H1 (cell line): ENCODE measurements around the gene BSDC1. TPM values are rescaled to one million over a fixed set of nuclear protein-coding genes. Genes with fewer than 3 reads are reported as not detected.

Source experiments
- CTCF ChIA-PET: fragments of 300-600 bp; sonication (Branson Sonifier 250); formaldehyde crosslinking; loops from one replicate; lab custom pipeline; 2021; ENCODE audit not compliant: partially characterized antibody; lab: Charles Lee
- POLR2A ChIA-PET: fragments of 300-600 bp; sonication (Branson Sonifier 250); formaldehyde crosslinking; loops from one replicate; lab custom pipeline; 2021; ENCODE audit warnings: inconsistent platforms; ENCODE audit not compliant: partially characterized antibody; lab: Charles Lee
- DNase-seq, 2 experiments: peaks; one replicate each; pipeline versions ENCODE4 v3.0.0 to v3.0.0-alpha.2; 2010 to 2022; ENCODE audit warnings: low spot score in 2 of 2, low read depth in 1 of 2, mixed read lengths in 1 of 2
- FAIRE-seq: peaks from 2 replicates; lab custom pipeline; 2011; peaks lifted over from hg19 to GRCh38; lab: Jason Lieb, UNC
- H2AFZ ChIP-seq: 2 replicates; pipeline ENCODE4 v1.8.1; 2012; ENCODE audit warnings: low read length, inconsistent platforms
- H2AK5ac ChIP-seq: 2 replicates; pipeline ENCODE4 v1.6.1; 2013; ENCODE audit warnings: low read depth, low read length
- H2BK120ac ChIP-seq: replicated peaks from 2 replicates; pipeline ENCODE3; 2013; ENCODE audit warnings: low read depth, low read length, inconsistent platforms
- H2BK12ac ChIP-seq: 2 replicates; pipeline ENCODE4 v1.6.1; 2013; ENCODE audit warnings: low read depth, low read length
- H2BK15ac ChIP-seq: 2 replicates; pipeline ENCODE4 v1.6.1; 2013; ENCODE audit warnings: low read length
- H2BK20ac ChIP-seq: 2 replicates; pipeline ENCODE4 v1.6.1; 2013; ENCODE audit warnings: low read length
- H2BK5ac ChIP-seq: 2 replicates; pipeline ENCODE4 v1.6.1; 2013; ENCODE audit warnings: low read depth, low read length
- H3K14ac ChIP-seq: 2 replicates; pipeline ENCODE4 v1.6.1; 2013; ENCODE audit warnings: inconsistent platforms; ENCODE audit not compliant: insufficient read length
- H3K18ac ChIP-seq: 2 replicates; pipeline ENCODE4 v1.6.1; 2013; ENCODE audit warnings: low read length; ENCODE audit errors: extremely low read depth
- H3K23ac ChIP-seq: 2 replicates; pipeline ENCODE4 v1.6.1; 2013; ENCODE audit warnings: inconsistent platforms; ENCODE audit not compliant: insufficient read length
- H3K23me2 ChIP-seq: 2 replicates; pipeline ENCODE4 v1.6.1; 2013; ENCODE audit warnings: low read depth, low read length
- H3K27ac ChIP-seq: 2 replicates; pipeline ENCODE4 v1.6.1; 2011; ENCODE audit warnings: low read depth, low read length, inconsistent platforms
- H3K27me3 ChIP-seq, 4 experiments: replicated peaks in 1 of 4; 1 replicate in 1 of 4; 2 replicates in 3 of 4; pipeline versions ENCODE4 v1.6.1 to v1.8.1; 2011 to 2013; ENCODE audit warnings: low read length in 3 of 4, mild to moderate bottlenecking in 3 of 4, inconsistent platforms in 2 of 4, mixed read lengths in 2 of 4, moderate library complexity in 1 of 4; ENCODE audit not compliant: control insufficient read depth in 3 of 4, insufficient read depth in 3 of 4; ENCODE audit errors: extremely low read depth in 1 of 4
- H3K36me3 ChIP-seq, 4 experiments: 2 replicates each; pipeline versions ENCODE4 v1.6.1 to v1.8.1; 2011 to 2013; ENCODE audit warnings: mild to moderate bottlenecking in 4 of 4, low read length in 3 of 4, moderate library complexity in 2 of 4, control low read depth in 1 of 4, inconsistent platforms in 1 of 4; ENCODE audit not compliant: insufficient read depth in 4 of 4, control insufficient read depth in 2 of 4
- H3K4ac ChIP-seq: replicated peaks from 2 replicates; pipeline ENCODE3; 2013; ENCODE audit warnings: low read length, low read depth, mixed read lengths, inconsistent platforms; ENCODE audit not compliant: insufficient read length
- H3K4me1 ChIP-seq, 4 experiments: replicated peaks in 1 of 4; 1 replicate in 1 of 4; 2 replicates in 3 of 4; pipeline versions ENCODE4 v1.6.1 to v1.8.1; 2011 to 2013; ENCODE audit warnings: low read length in 3 of 4, inconsistent platforms in 2 of 4, mixed read lengths in 1 of 4; ENCODE audit not compliant: insufficient read depth in 4 of 4, control insufficient read depth in 3 of 4
- H3K4me2 ChIP-seq, 2 experiments: 2 replicates each; pipeline versions ENCODE4 v1.6.1 to v1.8.1; 2011 to 2013; ENCODE audit warnings: low read depth in 2 of 2, low read length in 2 of 2, control low read depth in 1 of 2, inconsistent platforms in 1 of 2, mild to moderate bottlenecking in 1 of 2; ENCODE audit not compliant: insufficient read depth in 1 of 2
- H3K4me3 ChIP-seq, 4 experiments: fragments of 200-600, 300-600 bp in 1 of 4; sonication (generic), shearing (Covaris generic), sonication (Bioruptor Twin) in 1 of 4; 2 replicates each; pipeline versions ENCODE4 v1.5.1 to v1.8.1; 2011 to 2016; ENCODE audit warnings: low read length in 4 of 4, low read depth in 3 of 4, control low read depth in 2 of 4, inconsistent platforms in 2 of 4, mild to moderate bottlenecking in 2 of 4, mixed read lengths in 1 of 4, moderate library complexity in 1 of 4; ENCODE audit not compliant: insufficient read depth in 2 of 4; ENCODE audit errors: extremely low read depth in 1 of 4
- H3K56ac ChIP-seq: replicated peaks from 2 replicates; pipeline ENCODE3; 2013; ENCODE audit warnings: low read depth, mild to moderate bottlenecking, mixed read lengths, low read length, inconsistent platforms; ENCODE audit not compliant: insufficient read length
- H3K79me1 ChIP-seq: 2 replicates; pipeline ENCODE4 v1.6.1; 2013; ENCODE audit warnings: low read depth, low read length, control low read depth
- H3K79me2 ChIP-seq, 2 experiments: 2 replicates each; pipeline versions ENCODE4 v1.6.1 to v1.8.1; 2012 to 2013; ENCODE audit warnings: low read length in 2 of 2, mild to moderate bottlenecking in 2 of 2, inconsistent platforms in 1 of 2; ENCODE audit not compliant: insufficient read depth in 2 of 2, control insufficient read depth in 1 of 2
- H3K9ac ChIP-seq, 4 experiments: replicated peaks in 1 of 4; 1 replicate in 1 of 4; 2 replicates in 3 of 4; pipeline versions ENCODE4 v1.6.1 to v1.8.1; 2011 to 2013; ENCODE audit warnings: low read depth in 3 of 4, low read length in 3 of 4, control low read depth in 2 of 4, mild to moderate bottlenecking in 2 of 4, moderate library complexity in 2 of 4, inconsistent platforms in 1 of 4; ENCODE audit errors: extremely low read depth in 1 of 4
- H3K9me3 ChIP-seq, 2 experiments: 2 replicates each; pipeline versions ENCODE4 v1.6.1 to v1.8.1; 2012 to 2013; ENCODE audit warnings: mild to moderate bottlenecking in 2 of 2, moderate library complexity in 2 of 2, control low read depth in 1 of 2, inconsistent platforms in 1 of 2, low read depth in 1 of 2, low read length in 1 of 2, mixed read lengths in 1 of 2; ENCODE audit not compliant: insufficient read depth in 2 of 2
- H4K20me1 ChIP-seq, 2 experiments: replicated peaks in 1 of 2; 2 replicates each; pipeline versions ENCODE3 to v1.8.1; 2011 to 2013; ENCODE audit warnings: inconsistent platforms in 2 of 2, low read length in 2 of 2, mild to moderate bottlenecking in 1 of 2; ENCODE audit not compliant: insufficient read depth in 2 of 2, control insufficient read depth in 1 of 2
- H4K5ac ChIP-seq: 2 replicates; pipeline ENCODE4 v1.6.1; 2013; ENCODE audit warnings: low read length, low read depth, mixed read lengths, inconsistent platforms; ENCODE audit not compliant: insufficient read length
- H4K8ac ChIP-seq: 2 replicates; pipeline ENCODE4 v1.8.0; 2013; ENCODE audit warnings: mild to moderate bottlenecking, moderate library complexity, low read length, inconsistent platforms; ENCODE audit not compliant: insufficient read depth; ENCODE audit errors: extremely low read depth
- H4K91ac ChIP-seq: replicated peaks from 2 replicates; pipeline ENCODE3; 2013; ENCODE audit warnings: low read length, mixed read lengths, inconsistent platforms; ENCODE audit not compliant: insufficient read length
- HDAC2 ChIP-seq, 2 experiments: fragments of 300-600 bp in 1 of 2; sonication (generic) in 1 of 2; IDR thresholded peaks; 2 replicates each; pipeline ENCODE4 v1.6.1; 2011 to 2012; ENCODE audit warnings: low read depth in 2 of 2, low read length in 2 of 2, mild to moderate bottlenecking in 2 of 2, moderate library complexity in 2 of 2, borderline replicate concordance in 1 of 2, inconsistent platforms in 1 of 2
- POLR2AphosphoS5 ChIP-seq: IDR thresholded peaks from 2 replicates; pipeline ENCODE4 v1.6.1; 2011; ENCODE audit warnings: low read depth, low read length
- WGBS, 2 experiments: shearing (Covaris generic) in 1 of 2; methylation state at CpG; one replicate each; pipeline versions ENCODE4 v1.1.6 to v1.1.7; 2013 to 2015; ENCODE audit warnings: low lambda C conversion rate in 2 of 2, mixed read lengths in 2 of 2, inconsistent platforms in 1 of 2, low coverage in 1 of 2, missing lambda C conversion rate in 1 of 2; ENCODE audit not compliant: insufficient replicate concordance in 2 of 2, insufficient coverage in 1 of 2, insufficient read length in 1 of 2; ENCODE audit errors: extremely low coverage in 1 of 2, missing lambda C conversion rate in 1 of 2; 5-methylcytosine and 5-hydroxymethylcytosine counted together
- polyA plus RNA-seq, 7 experiments: library from polyadenylated mRNA; depleted of rRNA in 3 of 7; stranded (reverse) in 5 of 7; unstranded in 2 of 7; fragments of >200 nt in 5 of 7; fragments of 200-250 nt in 2 of 7; gene quantifications; 1 replicate in 5 of 7; 2 replicates in 1 of 7; 4 replicates in 1 of 7; pipeline versions ENCODE4 v1.2.1 to v1.2.3, GENCODE V29; 2011 to 2013; ENCODE audit warnings: missing spikeins in 2 of 7, mixed read lengths in 2 of 7
- total RNA-seq: library from RNA; stranded (reverse); fragmentation: NEBNext Ultra II Directional; extraction: Animal tissue kit (Norgen Biotek cat#: 25700); gene quantifications from 2 replicates; pipeline ENCODE4 v1.2.1, GENCODE V29; 2021

BSDC1 gene
- total and polyA plus RNA-seq, 2 of the 8 experiments (the other 6 are each of a cell fraction or from before 2014, with no cell fraction given): 24.8 to 40.7 TPM

- DNase-seq (no peak), FAIRE-seq (no peak)
- Histone ChIP-seq H2BK20ac (no peak overlapping the region), H3K9me3 (no peaks in the 10 kb centered on the region), H3K4ac (no peak overlapping the region), H3K23me2 (peaks cover 10% of the 10 kb centered on the region; the same call in 1 of the 2 replicates), H2AK5ac (no peak overlapping the region), H4K20me1 (peaks cover 9 to 20% of the 10 kb centered on the region in 2 experiments), H3K18ac (no peak overlapping the region), H3K27ac (no peak overlapping the region), H4K5ac (no peak overlapping the region), H3K36me3 (peaks cover 24 to 79% (median 36%) of the 10 kb centered on the region in 4 experiments; a peak in 7 of 8 replicates), H3K27me3 (peaks cover 0 to 1% (median 0%) of the 10 kb centered on the region in 4 experiments; a peak in 3 of 7 replicates), H4K8ac (no peak overlapping the region), H3K4me2 (no peak overlapping the region), H3K79me2 (peaks cover 4 to 21% of the 10 kb centered on the region in 2 experiments; a peak in 3 of 4 replicates), H4K91ac (no peak overlapping the region), H3K14ac (no peak overlapping the region), H2BK15ac (no peak overlapping the region), H3K23ac (no peak overlapping the region), H2BK12ac (no peak overlapping the region), H3K4me3 (no peak overlapping the region), H2BK5ac (0 out of 2 replicates have a peak overlapping the region, but pooled peaks have one; percentile 31), H3K56ac (no peak overlapping the region), H2BK120ac (no peak overlapping the region), H3K9ac (no peak overlapping the region), H3K79me1 (peaks cover 2% of the 10 kb centered on the region; the same call in 1 of the 2 replicates), H3K4me1 (peaks cover 5 to 24% (median 16%) of the 10 kb centered on the region in 4 experiments), H2AFZ (no peak overlapping the region)
- CTCF ChIA-PET: interaction anchor here (1.0 to 3.6 kb wide), 6 partner anchors 9 to 130 kb away, joined by 3 to 14 read pairs (median 4); no protein-coding TSS in a partner anchor
- POLR2A ChIA-PET: interaction anchor here (0.8 to 13.4 kb wide), 28 partner anchors 10 to 248 kb away, joined by 3 to 321 read pairs (median 4); partner anchors contain the start of genes BSDC1, CCDC28B, FAM167B and FAM229A
- no peak for TF ChIP-seq HDAC2 (IDR thresholded peaks at IDR 0.05; ENCODE audit: borderline replicate concordance in 1 of 2, low read depth in 2 of 2, low read length in 2 of 2)
- TF ChIP-seq POLR2AphosphoS5: peak; percentile 75; the same call in 1 of the 2 replicates
- WGBS, 2 experiments: 94% methylated on average over 12 of the region's 12 CpGs; no CpG with 5 or more reads in 1 of the 2 experiments
These were observed 62.7 kb downstream of the BSDC1 start for GRCh38 chr1:32331549-32331948.
